Activated CD4-positive, alpha-beta T cell treated with anti-CD3 and anti-CD28 coated beads for 24 hours (primary cell): ENCODE data around the gene LRRC1.
"Not testable (repeated sequence)": the region's sequence is repeated elsewhere in the genome, so short reads cannot be mapped to it uniquely, and the experiment has no call there.

Experiments used
- DNase-seq, 2 donors: peaks; one replicate each; pipeline ENCODE4 v3.0.0-alpha.2; 2020; ENCODE audit warnings: low read depth in 2 of 2

Gene LRRC1

GRCh38 chr6:53794720-53795339 is at the start of gene LRRC1:
Gene LRRC1 (plus strand): TSS chr6:53795005. CDS start chr6:53795257, 252 bp downstream.
- DNase-seq, result peak; percentile 78 to 80

- no peak for DNase-seq
These were observed 48.2 kb upstream of the LRRC1 start for GRCh38 chr6:53746442-53747103.

- no peak for DNase-seq
These were observed 44.7 kb upstream of the LRRC1 start for GRCh38 chr6:53750052-53750650.

GRCh38 chr6:53751417-53751816 is 43.4 kb upstream of the LRRC1 start:
- DNase-seq, result no peak

GRCh38 chr6:53752440-53752839 is 42.4 kb upstream of the LRRC1 start:
- no peak for DNase-seq

- no peak for DNase-seq
These were observed 41.9 kb upstream of the LRRC1 start for GRCh38 chr6:53752856-53753255.

GRCh38 chr6:53754330-53754729 is 40.5 kb upstream of the LRRC1 start:
- no peak for DNase-seq

GRCh38 chr6:53756396-53756795 is 38.4 kb upstream of the LRRC1 start:
- DNase-seq, result no peak

GRCh38 chr6:53758496-53758895 is 36.3 kb upstream of the LRRC1 start:
- DNase-seq, result no peak

- DNase-seq, result no peak
These were observed 33.8 kb upstream of the LRRC1 start for GRCh38 chr6:53761036-53761435.

- DNase-seq, result no peak
These were observed 29.5 kb upstream of the LRRC1 start for GRCh38 chr6:53765270-53765669.

GRCh38 chr6:53766930-53767329 is 27.9 kb upstream of the LRRC1 start:
- DNase-seq, result no peak

- DNase-seq, result no peak
These were observed 26.9 kb upstream of the LRRC1 start for GRCh38 chr6:53767941-53768340.

- no peak for DNase-seq
These were observed 26.2 kb upstream of the LRRC1 start for GRCh38 chr6:53768636-53769035.

- DNase-seq, result no peak
These were observed 24.0 kb upstream of the LRRC1 start for GRCh38 chr6:53770780-53771249.

GRCh38 chr6:53771785-53772624 is 22.8 kb upstream of the LRRC1 start:
- no peak for DNase-seq

- DNase-seq, result no peak
These were observed 21.6 kb upstream of the LRRC1 start for GRCh38 chr6:53773044-53773696.

GRCh38 chr6:53776152-53776551 is 18.7 kb upstream of the LRRC1 start:
- not testable (repeated sequence) for DNase-seq

- not testable (repeated sequence) for DNase-seq
These were observed 9.8 kb upstream of the LRRC1 start for GRCh38 chr6:53784991-53785390.

GRCh38 chr6:53786832-53787231 is 8.0 kb upstream of the LRRC1 start:
- DNase-seq, result no peak

- DNase-seq, result no peak
These were observed 3.9 kb upstream of the LRRC1 start for GRCh38 chr6:53790886-53791285.

GRCh38 chr6:53792016-53792415 is 2.8 kb upstream of the LRRC1 start:
- no peak for DNase-seq
